ENCODE data around the gene HDAC7.

The HDAC7 gene

GRCh38 chr12:47747596-47748506, 71.9 kb downstream of the HDAC7 start:
- DNase-seq (ENCODE audit: low read depth, low spot score) = no peak
- ChIA-PET CTCF (interaction anchor here (0.9 to 10.3 kb wide), 5 partner anchors 9 to 91 kb away, joined by 4 to 349 read pairs (median 5); partner anchors contain the start of gene RAPGEF3), POLR2A (no interaction called here)
- H3K4me3 ChIP-seq (ENCODE audit: low read depth, low read length) = no peak overlapping the region
- TF ChIP-seq, protein P1, sequence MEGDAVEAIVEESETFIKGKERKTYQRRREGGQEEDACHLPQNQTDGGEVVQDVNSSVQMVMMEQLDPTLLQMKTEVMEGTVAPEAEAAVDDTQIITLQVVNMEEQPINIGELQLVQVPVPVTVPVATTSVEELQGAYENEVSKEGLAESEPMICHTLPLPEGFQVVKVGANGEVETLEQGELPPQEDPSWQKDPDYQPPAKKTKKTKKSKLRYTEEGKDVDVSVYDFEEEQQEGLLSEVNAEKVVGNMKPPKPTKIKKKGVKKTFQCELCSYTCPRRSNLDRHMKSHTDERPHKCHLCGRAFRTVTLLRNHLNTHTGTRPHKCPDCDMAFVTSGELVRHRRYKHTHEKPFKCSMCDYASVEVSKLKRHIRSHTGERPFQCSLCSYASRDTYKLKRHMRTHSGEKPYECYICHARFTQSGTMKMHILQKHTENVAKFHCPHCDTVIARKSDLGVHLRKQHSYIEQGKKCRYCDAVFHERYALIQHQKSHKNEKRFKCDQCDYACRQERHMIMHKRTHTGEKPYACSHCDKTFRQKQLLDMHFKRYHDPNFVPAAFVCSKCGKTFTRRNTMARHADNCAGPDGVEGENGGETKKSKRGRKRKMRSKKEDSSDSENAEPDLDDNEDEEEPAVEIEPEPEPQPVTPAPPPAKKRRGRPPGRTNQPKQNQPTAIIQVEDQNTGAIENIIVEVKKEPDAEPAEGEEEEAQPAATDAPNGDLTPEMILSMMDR (IDR thresholded peaks at IDR 0.05; ENCODE audit: insufficient read depth, low read length, missing control alignments) = no peak

GRCh38 chr12:47747126-47747525, 72.6 kb downstream of the HDAC7 start:
- DNase-seq (ENCODE audit: low read depth, low spot score) = no peak
- ChIA-PET POLR2A (no interaction called here), CTCF (interaction anchor here (0.9 to 10.3 kb wide), 4 partner anchors 10 to 92 kb away, joined by 4 to 349 read pairs (median 8); partner anchors contain the start of gene RAPGEF3)
- TF ChIP-seq, protein P1 (IDR thresholded peaks at IDR 0.05; ENCODE audit: insufficient read depth, low read length, missing control alignments) = no peak
- no peak overlapping the region for H3K4me3 ChIP-seq (ENCODE audit: low read depth, low read length)

DNA sequence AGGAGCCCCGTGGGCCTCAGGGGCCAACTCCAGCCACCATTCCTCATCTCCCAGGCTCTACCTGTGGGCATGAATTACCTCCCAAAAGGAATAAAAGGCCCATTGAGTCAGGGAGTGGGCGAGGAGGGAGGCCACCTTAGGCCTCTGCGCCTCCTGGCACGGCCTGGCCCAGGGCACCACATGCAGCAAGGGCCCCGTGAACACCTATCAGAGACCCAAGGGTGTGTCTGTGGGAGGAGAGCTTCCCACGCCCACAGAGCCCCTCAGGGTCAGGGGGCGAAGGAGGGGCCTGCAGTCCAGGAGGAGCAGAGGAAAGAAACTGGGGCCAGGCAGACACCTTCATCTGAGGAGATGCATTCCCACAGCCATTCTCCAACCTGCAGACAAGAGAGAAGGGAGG, 73.2 kb downstream of the HDAC7 start:
- DNase-seq (ENCODE audit: low read depth, low spot score) = no peak
- ChIA-PET CTCF (interaction anchor here (0.9 to 11.9 kb wide), 4 partner anchors 10 to 92 kb away, joined by 4 to 349 read pairs (median 156); partner anchors contain the start of genes ENDOU and RAPGEF3), POLR2A (no interaction called here)
- TF ChIP-seq, protein P1 (IDR thresholded peaks at IDR 0.05; ENCODE audit: insufficient read depth, low read length, missing control alignments) = no peak
- H3K4me3 ChIP-seq (ENCODE audit: low read depth, low read length) = no peak overlapping the region

- CTCF ChIA-PET = interaction anchor here (1.8 to 11.9 kb wide), 3 partner anchors 11 to 31 kb away, joined by 5 to 349 read pairs (median 308); partner anchors contain the start of genes ENDOU and RAPGEF3
- H3K4me3 ChIP-seq (ENCODE audit: low read depth, low read length) = no peak overlapping the region
- no peak for DNase-seq (ENCODE audit: low read depth, low spot score)
- POLR2A ChIA-PET = no interaction called here
- TF ChIP-seq, protein P1 (IDR thresholded peaks at IDR 0.05; ENCODE audit: insufficient read depth, low read length, missing control alignments) = no peak
Measured at GRCh38 chr12:47746073-47746472, 73.6 kb downstream of the HDAC7 start.

GRCh38 chr12:47745485-47746041, 74.1 kb downstream of the HDAC7 start:
- POLR2A ChIA-PET = no interaction called here
- CTCF ChIA-PET = interaction anchor here (1.3 to 36.9 kb wide), 7 partner anchors 9 to 94 kb away, joined by 3 to 1419 read pairs (median 308); partner anchors contain the start of genes ENDOU, RAPGEF3 and SLC48A1
- no peak for DNase-seq (ENCODE audit: low read depth, low spot score)
- TF ChIP-seq, protein P1 (IDR thresholded peaks at IDR 0.05; ENCODE audit: insufficient read depth, low read length, missing control alignments) = no peak
- no peak overlapping the region for H3K4me3 ChIP-seq (ENCODE audit: low read depth, low read length)
